ENCODE measurements around the gene SCLY. TPM values are rescaled to one million over a fixed set of nuclear protein-coding genes. Genes with fewer than 3 reads are reported as not detected.

Gene SCLY
- total and polyA plus RNA-seq, 2 of the 8 experiments (the other 6 are each of a cell fraction or from before 2014, with no cell fraction given): 79.0 to 79.5 TPM

GRCh38 chr2:238069877-238070276, 9.1 kb downstream of the SCLY start:
- Histone ChIP-seq H3K56ac (replicated peaks; ENCODE audit: insufficient read length, low read depth, low read length) (no peak overlapping the region), H3K4me1 (replicated peaks in 1 of 4; ENCODE audit: control insufficient read depth in 3 of 4, insufficient read depth in 4 of 4, low read length in 3 of 4) (no peaks in the 10 kb centered on the region), H2AFZ (ENCODE audit: low read length) (no peak overlapping the region), H3K4ac (replicated peaks; ENCODE audit: insufficient read length, low read depth, low read length) (no peak overlapping the region), H3K4me2 (ENCODE audit: insufficient read depth in 1 of 2, low read depth in 2 of 2, low read length in 2 of 2) (no peak overlapping the region), H3K4me3 (ENCODE audit: extremely low read depth in 1 of 4, insufficient read depth in 2 of 4, low read depth in 3 of 4, low read length in 4 of 4) (no peak overlapping the region), H2BK5ac (ENCODE audit: low read depth, low read length) (no peak overlapping the region), H3K14ac (ENCODE audit: insufficient read length) (no peak overlapping the region), H4K5ac (ENCODE audit: insufficient read length, low read depth, low read length) (no peak overlapping the region), H3K23me2 (ENCODE audit: low read depth, low read length) (no peaks in the 10 kb centered on the region), H3K27ac (ENCODE audit: low read depth, low read length) (no peak overlapping the region), H4K20me1 (replicated peaks in 1 of 2; ENCODE audit: control insufficient read depth in 1 of 2, insufficient read depth in 2 of 2, low read length in 2 of 2) (peaks cover 4 to 9% of the 10 kb centered on the region in 2 experiments), H3K79me1 (ENCODE audit: low read depth, low read length) (peaks cover 2% of the 10 kb centered on the region; the same call in 1 of the 2 replicates), H3K27me3 (replicated peaks in 1 of 4; ENCODE audit: control insufficient read depth in 3 of 4, extremely low read depth in 1 of 4, insufficient read depth in 3 of 4, low read length in 3 of 4) (no peaks in the 10 kb centered on the region), H3K36me3 (ENCODE audit: control insufficient read depth in 2 of 4, insufficient read depth in 4 of 4, low read length in 3 of 4) (peaks cover 13 to 90% (median 49%) of the 10 kb centered on the region in 4 experiments), H4K91ac (replicated peaks; ENCODE audit: insufficient read length, low read length) (no peak overlapping the region), H2BK120ac (replicated peaks; ENCODE audit: low read depth, low read length) (no peak overlapping the region), H2BK12ac (ENCODE audit: low read depth, low read length) (no peak overlapping the region), H3K23ac (ENCODE audit: insufficient read length) (no peak overlapping the region), H2BK20ac (ENCODE audit: low read length) (no peak overlapping the region), H2AK5ac (ENCODE audit: low read depth, low read length) (no peak overlapping the region), H4K8ac (ENCODE audit: extremely low read depth, insufficient read depth, low read length) (no peak overlapping the region), H3K79me2 (ENCODE audit: control insufficient read depth in 1 of 2, insufficient read depth in 2 of 2, low read length in 2 of 2) (peaks cover 3 to 48% of the 10 kb centered on the region in 2 experiments; a peak in 3 of 4 replicates), H3K9ac (replicated peaks in 1 of 4; ENCODE audit: extremely low read depth in 1 of 4, low read depth in 3 of 4, low read length in 3 of 4) (no peak overlapping the region), H3K9me3 (ENCODE audit: insufficient read depth in 2 of 2, low read depth in 1 of 2, low read length in 1 of 2) (no peaks in the 10 kb centered on the region), H2BK15ac (ENCODE audit: low read length) (no peak overlapping the region), H3K18ac (ENCODE audit: extremely low read depth, low read length) (no peak overlapping the region)
- WGBS, 2 experiments (ENCODE audit: extremely low coverage in 1 of 2, insufficient coverage in 1 of 2, insufficient read length in 1 of 2, insufficient replicate concordance in 2 of 2, low coverage in 1 of 2, low lambda C conversion rate in 2 of 2, missing lambda C conversion rate in 1 of 2): 96% methylated on average over 9 of the region's 9 CpGs; no CpG with 5 or more reads in 1 of the 2 experiments
- ChIA-PET POLR2A (ENCODE audit: partially characterized antibody) (interaction anchor here (1.1 kb wide), 1 partner anchor 9 kb away, joined by 4 read pairs; the partner anchor contains the start of gene SCLY), CTCF (ENCODE audit: partially characterized antibody) (no interaction called here)
- DNase-seq (ENCODE audit: low read depth in 1 of 2, low spot score in 2 of 2) (no peak), FAIRE-seq (no peak)
- TF ChIP-seq GTF2F1 (IDR thresholded peaks at IDR 0.05; ENCODE audit: borderline replicate concordance, low read depth, low read length) (no peak), ASH2L (IDR thresholded peaks at IDR 0.05; ENCODE audit: low read length) (no peak), ATF2 (IDR thresholded peaks at IDR 0.05; ENCODE audit: low read length) (no peak), EP300 (IDR thresholded peaks at IDR 0.05; ENCODE audit: borderline replicate concordance in 1 of 2, low read depth in 2 of 2, low read length in 2 of 2) (no peak), MAFK (IDR thresholded peaks at IDR 0.05; ENCODE audit: low read depth, low read length) (no peak), SP4 (IDR thresholded peaks at IDR 0.05; ENCODE audit: low read length) (no peak), TBP (IDR thresholded peaks at IDR 0.05; ENCODE audit: low read depth, low read length) (no peak), NANOG (IDR thresholded peaks at IDR 0.05; ENCODE audit: insufficient read depth, low read depth, low read length, poor library complexity, severe bottlenecking) (no peak)
